ENCODE measurements around the gene KLF7. TPM values are rescaled to one million over a fixed set of nuclear protein-coding genes. Genes with fewer than 3 reads are reported as not detected.

KLF7 gene
- total and polyA plus RNA-seq, 4 donors, result 4.4 to 51.8 (median 22.3) TPM

DNA sequence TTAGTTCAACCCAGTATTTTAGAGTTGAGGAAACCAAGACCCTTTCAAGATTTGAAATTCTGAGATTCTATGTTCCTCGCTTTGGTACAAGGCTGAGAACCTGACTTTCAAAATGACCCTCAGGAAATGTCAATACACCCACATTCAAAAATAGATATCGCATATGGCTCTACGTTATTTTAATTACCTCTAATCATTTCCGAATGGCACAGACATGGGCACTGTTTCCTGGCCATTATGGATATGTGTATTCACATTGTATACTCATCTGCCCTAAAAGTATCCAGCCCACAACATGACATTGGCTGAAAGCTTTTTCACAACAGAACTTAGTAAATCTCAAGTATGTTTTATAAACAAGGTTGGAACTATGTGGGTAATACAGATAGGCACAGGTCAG lies 6.7 kb downstream of the KLF7 start:
- Histone ChIP-seq H3K9ac (ENCODE audit: insufficient read depth in 1 of 2, low read length in 2 of 2) (no peak overlapping the region), H3K36me3 (ENCODE audit: control insufficient read depth in 4 of 4, insufficient read depth in 4 of 4, low read length in 4 of 4) (peaks cover 0 to 3% (median 1%) of the 10 kb centered on the region in 4 donors), H3K27ac (ENCODE audit: low read depth in 1 of 2, low read length in 1 of 2) (no peak overlapping the region), H3K4me3 (no peak overlapping the region), H3K9me3 (ENCODE audit: control insufficient read depth in 4 of 4, insufficient read depth in 3 of 4, low read length in 3 of 4) (no peaks in the 10 kb centered on the region), H3K27me3 (ENCODE audit: control insufficient read depth in 3 of 3, insufficient read depth in 3 of 3, low read length in 2 of 3) (no peaks in the 10 kb centered on the region), H3K4me1 (ENCODE audit: control insufficient read depth in 5 of 5, insufficient read depth in 5 of 5, low read length in 5 of 5) (peaks cover 5 to 70% (median 15%) of the 10 kb centered on the region in 5 donors)
- no peak for DNase-seq
- 75 to 86% methylated on average over 4 of the region's 4 CpGs for WGBS, 2 donors
- TF ChIP-seq, protein P1, sequence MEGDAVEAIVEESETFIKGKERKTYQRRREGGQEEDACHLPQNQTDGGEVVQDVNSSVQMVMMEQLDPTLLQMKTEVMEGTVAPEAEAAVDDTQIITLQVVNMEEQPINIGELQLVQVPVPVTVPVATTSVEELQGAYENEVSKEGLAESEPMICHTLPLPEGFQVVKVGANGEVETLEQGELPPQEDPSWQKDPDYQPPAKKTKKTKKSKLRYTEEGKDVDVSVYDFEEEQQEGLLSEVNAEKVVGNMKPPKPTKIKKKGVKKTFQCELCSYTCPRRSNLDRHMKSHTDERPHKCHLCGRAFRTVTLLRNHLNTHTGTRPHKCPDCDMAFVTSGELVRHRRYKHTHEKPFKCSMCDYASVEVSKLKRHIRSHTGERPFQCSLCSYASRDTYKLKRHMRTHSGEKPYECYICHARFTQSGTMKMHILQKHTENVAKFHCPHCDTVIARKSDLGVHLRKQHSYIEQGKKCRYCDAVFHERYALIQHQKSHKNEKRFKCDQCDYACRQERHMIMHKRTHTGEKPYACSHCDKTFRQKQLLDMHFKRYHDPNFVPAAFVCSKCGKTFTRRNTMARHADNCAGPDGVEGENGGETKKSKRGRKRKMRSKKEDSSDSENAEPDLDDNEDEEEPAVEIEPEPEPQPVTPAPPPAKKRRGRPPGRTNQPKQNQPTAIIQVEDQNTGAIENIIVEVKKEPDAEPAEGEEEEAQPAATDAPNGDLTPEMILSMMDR (IDR thresholded peaks at IDR 0.05; ENCODE audit: control extremely low read depth, extremely low read depth), result no peak
- ATAC-seq (ENCODE audit: insufficient read depth, low FRiP score), result no peak

DNA sequence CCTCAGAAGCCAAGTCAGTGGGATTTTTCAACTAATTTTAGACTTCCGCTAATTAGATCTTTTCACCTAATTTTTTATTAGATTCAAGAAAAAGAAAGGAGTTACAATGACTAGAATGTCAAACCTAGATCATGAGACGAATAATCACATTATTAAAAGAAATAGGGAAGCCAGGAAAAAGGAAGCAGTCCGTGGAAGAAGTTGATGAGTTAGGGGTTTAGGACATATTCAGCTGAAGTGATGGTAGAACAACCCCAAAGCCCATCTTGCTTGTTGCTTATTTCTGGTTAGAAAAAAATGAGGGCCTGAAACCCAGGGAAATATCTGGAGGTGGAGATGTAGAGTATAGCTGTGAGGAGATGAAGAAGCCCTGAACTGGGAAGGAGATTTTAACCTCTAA lies 8.0 kb downstream of the KLF7 start:
- WGBS, 2 donors, result 49 to 76% methylated on average over 3 of the region's 3 CpGs
- ATAC-seq (ENCODE audit: insufficient read depth, low FRiP score) (no peak), DNase-seq (no peak)
- no peaks in the 10 kb centered on the region for H3K9me3 ChIP-seq (ENCODE audit: control insufficient read depth in 4 of 4, insufficient read depth in 3 of 4, low read length in 3 of 4)
- TF ChIP-seq, protein P1 (IDR thresholded peaks at IDR 0.05; ENCODE audit: control extremely low read depth, extremely low read depth), result no peak
- H3K9ac ChIP-seq (ENCODE audit: insufficient read depth in 1 of 2, low read length in 2 of 2), result no peak overlapping the region
- H3K4me1 ChIP-seq (ENCODE audit: control insufficient read depth in 5 of 5, insufficient read depth in 5 of 5, low read length in 5 of 5), result peaks cover 0 to 78% (median 2%) of the 10 kb centered on the region in 5 donors
- peaks cover 0 to 3% (median 1%) of the 10 kb centered on the region in 4 donors for H3K36me3 ChIP-seq (ENCODE audit: control insufficient read depth in 4 of 4, insufficient read depth in 4 of 4, low read length in 4 of 4)
- H3K27me3 ChIP-seq (ENCODE audit: control insufficient read depth in 3 of 3, insufficient read depth in 3 of 3, low read length in 2 of 3), result no peaks in the 10 kb centered on the region
- H3K27ac ChIP-seq (ENCODE audit: low read depth in 1 of 2, low read length in 1 of 2), result peak overlapping the region in 1 of 2 donors; percentile 52
- H3K4me3 ChIP-seq, result no peak overlapping the region

DNA sequence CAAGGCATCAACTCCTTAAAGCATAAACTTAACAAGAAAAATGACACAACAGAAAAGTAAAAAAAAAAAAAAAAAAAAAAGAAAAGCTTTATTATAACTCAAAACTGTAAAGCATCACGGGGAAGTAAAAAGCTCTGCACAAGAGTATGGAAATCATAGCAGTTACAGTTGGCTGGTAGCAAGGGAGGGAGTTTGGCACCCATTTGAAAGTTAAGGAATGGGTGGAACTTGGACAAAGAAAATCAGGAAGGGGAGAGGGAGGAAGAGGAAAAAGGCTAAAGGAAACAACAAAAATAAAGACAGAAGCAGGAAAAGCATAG lies 8.6 kb downstream of the KLF7 start:
- DNase-seq (no peak), ATAC-seq (ENCODE audit: insufficient read depth, low FRiP score) (no peak)
- H3K9ac ChIP-seq (ENCODE audit: insufficient read depth in 1 of 2, low read length in 2 of 2), result no peak overlapping the region
- 63 to 69% methylated on average over 1 of the region's 1 CpG for WGBS, 2 donors
- H3K4me1 ChIP-seq (ENCODE audit: control insufficient read depth in 5 of 5, insufficient read depth in 5 of 5, low read length in 5 of 5), result peaks cover 0 to 79% (median 0%) of the 10 kb centered on the region in 5 donors
- TF ChIP-seq, protein P1 (IDR thresholded peaks at IDR 0.05; ENCODE audit: control extremely low read depth, extremely low read depth), result no peak
- no peaks in the 10 kb centered on the region for H3K27me3 ChIP-seq (ENCODE audit: control insufficient read depth in 3 of 3, insufficient read depth in 3 of 3, low read length in 2 of 3)
- H3K4me3 ChIP-seq, result no peak overlapping the region
- peaks cover 0 to 3% (median 1%) of the 10 kb centered on the region in 4 donors for H3K36me3 ChIP-seq (ENCODE audit: control insufficient read depth in 4 of 4, insufficient read depth in 4 of 4, low read length in 4 of 4)
- no peaks in the 10 kb centered on the region for H3K9me3 ChIP-seq (ENCODE audit: control insufficient read depth in 4 of 4, insufficient read depth in 3 of 4, low read length in 3 of 4)
- H3K27ac ChIP-seq (ENCODE audit: low read depth in 1 of 2, low read length in 1 of 2), result no peak overlapping the region
